GM18505 (cell line): ENCODE results near the gene CBX1.

Source experiments
- ATAC-seq: cut with Tn5 transposase; IDR thresholded peaks from one replicate; pipeline ENCODE4 v1.9.1; 2021; ENCODE audit not compliant: unreplicated experiment
- POLR2A ChIP-seq: IDR thresholded peaks from 4 replicates; pipeline ENCODE4 v1.6.1; 2011; ENCODE audit warnings: borderline replicate concordance; ENCODE audit not compliant: insufficient read depth, insufficient read length; ENCODE audit errors: extremely low read depth

Gene CBX1

DNA sequence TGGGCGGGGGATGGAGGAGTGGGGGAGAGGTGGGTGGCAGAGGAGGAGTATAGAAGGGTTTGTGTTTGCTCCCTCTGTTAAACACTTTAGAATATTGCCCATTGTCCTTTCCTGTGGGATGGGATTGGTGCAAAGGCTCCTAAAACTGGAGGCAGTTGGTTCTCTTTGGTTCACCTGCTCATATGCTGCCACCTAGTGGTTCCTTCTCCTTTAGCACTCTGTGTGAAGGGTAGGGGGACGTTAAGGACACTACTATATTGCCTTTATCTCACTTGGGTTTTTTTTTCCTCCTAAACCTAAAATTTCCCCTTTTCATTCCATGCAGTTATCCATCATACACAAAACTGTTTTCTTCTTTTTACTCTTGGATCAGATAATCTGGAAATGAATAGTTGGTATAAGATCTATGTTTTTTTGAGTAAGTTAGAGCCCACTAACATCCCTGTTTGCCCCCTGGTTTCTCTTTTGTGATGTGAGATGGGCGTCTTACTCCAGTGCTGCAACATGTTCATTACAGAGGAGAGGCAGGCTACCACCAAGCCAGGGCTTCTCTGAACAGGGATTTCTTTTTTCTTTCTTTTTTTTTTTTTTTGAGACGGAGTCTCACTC lies 30.0 kb upstream of the CBX1 start:
- TF ChIP-seq POLR2A = no peak
- ATAC-seq = no peak

DNA sequence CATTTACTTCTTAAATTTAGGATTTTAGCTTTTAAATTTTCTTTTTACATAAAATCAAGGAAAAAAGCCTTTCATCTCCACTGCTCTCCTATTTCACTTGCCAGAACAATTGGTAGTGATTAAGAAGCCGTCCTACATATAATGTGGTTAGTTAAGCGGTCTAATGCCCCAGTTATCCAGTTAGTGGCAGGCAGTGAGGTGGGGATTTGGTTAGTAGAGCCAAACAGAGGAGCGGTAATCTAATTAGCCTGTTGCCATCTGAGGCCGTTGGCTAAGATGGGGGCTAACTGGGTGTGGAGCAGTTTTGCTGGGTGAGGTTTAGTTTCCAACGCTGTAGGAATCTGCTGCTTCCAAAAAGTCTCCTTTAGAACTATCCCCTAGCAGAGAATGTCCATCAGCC lies 28.7 kb upstream of the CBX1 start:
- no peak for TF ChIP-seq POLR2A
- no peak for ATAC-seq

DNA sequence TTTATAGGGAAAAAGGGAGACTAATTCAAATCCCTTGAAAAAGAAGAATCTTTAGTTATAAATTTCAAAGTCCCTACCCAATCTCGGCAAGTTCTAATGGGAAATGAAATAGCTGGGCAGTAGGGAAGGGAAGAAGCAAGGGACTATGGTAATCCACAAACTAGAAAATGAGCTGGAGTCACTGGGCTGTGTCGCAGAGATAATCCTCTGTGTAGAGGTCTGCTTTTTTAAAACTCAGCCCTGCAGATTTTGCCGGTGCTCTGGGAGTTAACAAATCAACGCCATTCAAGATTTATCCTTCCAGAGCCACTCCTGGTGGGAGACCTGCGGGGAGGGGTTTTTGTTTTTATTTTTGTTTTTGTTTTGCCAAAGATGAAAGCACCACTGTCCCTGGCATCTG lies 27.1 kb upstream of the CBX1 start:
- no peak for ATAC-seq
- TF ChIP-seq POLR2A = no peak

DNA sequence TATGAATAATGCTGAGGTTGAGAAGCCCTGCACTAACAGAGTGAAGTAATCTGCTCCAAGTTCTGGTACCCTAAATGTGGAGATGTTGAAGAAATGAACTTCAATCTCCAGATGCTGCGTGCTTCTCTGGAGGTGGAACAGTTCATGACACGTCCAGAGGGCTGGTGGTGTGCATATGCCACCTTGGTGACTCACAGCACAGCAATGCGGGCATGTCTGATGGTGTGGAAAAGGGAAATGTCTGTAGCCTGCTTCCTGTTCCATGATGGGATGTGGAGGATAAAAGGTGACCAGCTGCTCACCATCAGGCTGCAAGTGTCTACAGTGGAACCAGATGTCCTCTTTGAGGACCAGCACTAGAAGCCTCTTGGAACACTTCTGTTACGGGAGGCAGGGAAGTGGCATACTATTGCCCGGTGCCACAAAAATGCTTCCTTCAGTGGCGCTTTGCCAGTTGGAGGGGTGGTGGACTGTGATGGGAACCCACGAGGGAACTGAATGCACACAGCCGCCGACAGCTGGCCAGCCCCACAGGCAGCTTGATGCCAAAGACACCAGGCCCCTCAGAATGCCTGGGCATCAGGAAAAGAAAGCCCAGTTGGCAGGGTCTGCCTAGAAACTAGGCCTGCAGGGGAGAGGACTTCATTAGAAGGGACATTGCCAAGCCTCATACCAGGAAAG lies 26.2 kb upstream of the CBX1 start:
- ATAC-seq = no peak
- TF ChIP-seq POLR2A = no peak

DNA sequence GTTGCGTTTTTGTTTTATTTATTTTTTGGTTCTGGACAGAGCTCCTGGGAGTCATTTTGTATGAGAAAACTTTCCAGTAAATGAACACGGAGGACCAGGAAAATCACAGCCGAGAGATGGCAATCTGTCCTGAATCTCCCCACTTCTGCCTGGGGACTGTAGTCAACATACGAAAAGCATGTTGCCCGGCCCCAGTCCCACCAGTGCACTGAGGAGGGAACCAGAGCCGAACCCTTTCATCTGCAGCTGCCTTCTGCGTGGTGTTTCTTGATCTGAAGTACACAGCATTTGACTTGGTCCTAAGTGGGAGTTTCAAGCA lies 25.2 kb upstream of the CBX1 start:
- ATAC-seq = no peak
- peak; percentile 2 for TF ChIP-seq POLR2A

DNA sequence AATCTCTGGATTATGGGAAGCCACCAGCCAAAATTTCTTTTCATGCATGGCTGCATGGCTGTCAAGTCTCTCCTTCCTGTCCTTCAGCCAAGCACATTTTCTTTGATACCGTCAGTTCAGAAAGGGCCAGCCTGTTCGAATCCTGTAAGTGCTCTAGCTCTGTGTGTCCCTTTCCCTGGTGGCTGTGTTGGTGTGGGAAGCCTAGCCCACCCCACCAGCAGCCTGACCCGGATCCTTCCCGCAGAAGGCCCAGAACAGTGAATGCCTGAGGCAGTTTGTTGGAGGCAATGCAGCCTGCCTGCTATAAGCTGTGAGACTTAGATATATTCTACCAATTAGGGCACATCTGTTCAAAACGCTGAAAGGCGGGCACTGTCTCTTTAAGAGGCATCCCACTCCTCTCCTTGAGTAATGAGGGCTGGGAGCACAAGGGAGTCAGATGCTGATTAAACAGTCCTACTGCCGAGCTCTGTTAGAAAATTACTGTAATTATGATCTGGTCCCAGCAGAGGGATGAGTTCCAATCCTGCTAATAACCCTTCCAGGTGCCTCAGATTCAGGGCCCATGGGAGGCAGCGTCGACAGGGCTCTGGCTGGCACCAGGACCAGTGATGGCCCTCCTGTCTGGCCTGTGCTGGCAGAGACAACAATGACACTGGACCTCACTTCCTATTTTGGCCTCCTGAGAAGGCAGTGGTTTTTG lies 24.7 kb upstream of the CBX1 start:
- peak; percentile 26 for TF ChIP-seq POLR2A
- no peak for ATAC-seq

DNA sequence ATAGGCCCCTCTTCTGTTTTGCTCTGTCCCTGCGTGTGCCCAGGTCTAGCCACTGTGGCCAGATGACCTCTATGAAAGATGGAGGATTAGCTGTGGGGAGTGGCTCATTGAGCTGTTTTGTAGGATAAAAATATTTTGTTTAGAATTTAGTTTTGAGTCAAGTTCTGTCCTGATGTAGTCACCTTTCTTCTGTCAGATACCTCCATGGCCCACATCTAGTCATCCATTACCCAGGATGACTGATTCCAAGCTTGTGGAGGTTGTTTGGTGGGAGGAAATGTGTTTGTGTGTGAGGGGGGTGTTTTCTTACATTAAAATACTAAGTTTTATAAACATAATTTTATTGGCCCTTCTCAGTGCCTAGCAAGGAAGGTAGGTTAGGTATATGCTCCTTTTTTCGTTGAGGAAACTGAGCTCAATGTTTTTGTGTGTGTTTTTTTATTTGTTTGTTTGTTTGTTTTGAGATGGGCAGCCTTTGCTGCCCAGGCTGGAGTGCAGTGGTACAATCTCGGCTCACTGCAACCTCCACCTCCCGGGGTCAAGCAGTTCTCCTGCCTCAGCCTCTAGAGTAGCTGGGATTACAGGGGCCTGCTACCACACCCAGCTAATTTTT lies 22.6 kb upstream of the CBX1 start:
- TF ChIP-seq POLR2A = no peak
- ATAC-seq = no peak

DNA sequence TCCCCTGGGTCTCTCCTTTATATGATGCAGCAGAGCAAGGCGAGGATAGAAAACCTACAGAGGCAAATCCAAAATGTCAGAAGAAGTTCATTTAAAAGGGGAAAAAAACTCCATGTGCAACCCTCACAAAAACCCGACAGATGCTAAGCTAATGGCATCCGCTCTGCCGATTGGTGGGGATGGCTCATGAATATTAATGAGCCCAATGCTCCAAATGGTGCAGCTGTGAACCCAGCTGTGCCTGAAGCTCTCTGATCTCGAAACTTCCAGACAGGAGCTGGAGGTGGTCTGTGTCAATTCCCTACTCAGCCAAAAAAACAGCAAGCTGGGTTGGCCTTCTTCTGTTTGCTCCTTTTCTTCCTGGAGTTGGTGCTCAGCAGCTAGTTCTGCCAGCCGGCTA lies 21.8 kb upstream of the CBX1 start:
- ATAC-seq = no peak
- TF ChIP-seq POLR2A = no peak

DNA sequence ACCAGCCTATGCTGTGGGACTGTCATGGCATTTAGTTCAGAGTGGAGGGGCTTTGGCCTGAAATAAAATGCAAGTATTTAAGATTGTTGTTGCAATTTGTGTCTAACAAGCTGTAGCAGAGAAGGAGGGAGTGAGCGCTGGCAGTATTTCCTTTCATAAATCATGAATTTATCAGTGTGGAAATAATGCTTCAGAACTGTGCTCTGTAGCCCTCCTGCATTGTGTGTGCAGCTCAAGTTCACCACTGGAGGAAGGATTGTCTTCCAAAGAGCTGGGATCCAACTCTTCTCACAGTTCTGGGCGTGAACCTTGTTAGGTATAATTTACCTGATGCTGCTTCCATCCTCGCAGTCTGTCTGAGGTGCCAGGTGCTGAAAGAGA lies 21.4 kb upstream of the CBX1 start:
- no peak for ATAC-seq
- no peak for TF ChIP-seq POLR2A

DNA sequence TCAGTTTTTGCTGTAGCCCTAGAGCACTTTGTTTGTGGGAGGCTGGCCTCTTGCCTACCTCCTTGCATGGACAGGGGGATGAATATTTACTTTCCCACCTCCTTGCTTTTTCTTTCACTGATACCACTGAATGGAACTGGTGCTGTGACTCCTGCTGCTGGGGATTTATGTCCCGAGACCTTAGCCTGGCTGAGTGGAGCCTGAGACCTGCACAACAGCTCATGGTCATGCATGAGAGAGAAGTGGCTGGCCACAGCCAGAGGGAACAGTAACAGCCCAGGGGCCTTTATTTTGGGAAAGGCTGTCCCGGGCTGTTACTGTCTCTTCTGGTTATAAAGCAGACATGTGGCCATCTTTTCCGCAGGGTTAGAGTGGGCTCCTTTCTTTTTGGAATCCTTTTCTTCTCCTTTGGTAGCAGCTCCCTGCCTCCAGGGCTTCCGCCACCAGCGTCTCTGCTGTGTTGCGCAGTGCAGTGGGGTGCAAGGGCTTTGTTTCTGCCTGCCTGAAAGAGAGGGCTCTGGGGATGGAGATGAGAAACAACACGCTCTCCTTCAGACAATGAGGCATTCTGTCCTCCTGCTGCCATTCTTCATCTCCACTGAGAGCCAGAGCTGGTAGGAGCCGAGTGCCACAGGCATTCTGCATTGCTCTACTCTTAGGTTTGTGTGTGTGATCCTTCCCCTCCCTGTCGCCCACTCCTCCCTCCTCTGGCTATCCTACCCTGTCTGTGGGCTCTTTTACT lies 20.8 kb upstream of the CBX1 start:
- no peak for TF ChIP-seq POLR2A
- no peak for ATAC-seq

DNA sequence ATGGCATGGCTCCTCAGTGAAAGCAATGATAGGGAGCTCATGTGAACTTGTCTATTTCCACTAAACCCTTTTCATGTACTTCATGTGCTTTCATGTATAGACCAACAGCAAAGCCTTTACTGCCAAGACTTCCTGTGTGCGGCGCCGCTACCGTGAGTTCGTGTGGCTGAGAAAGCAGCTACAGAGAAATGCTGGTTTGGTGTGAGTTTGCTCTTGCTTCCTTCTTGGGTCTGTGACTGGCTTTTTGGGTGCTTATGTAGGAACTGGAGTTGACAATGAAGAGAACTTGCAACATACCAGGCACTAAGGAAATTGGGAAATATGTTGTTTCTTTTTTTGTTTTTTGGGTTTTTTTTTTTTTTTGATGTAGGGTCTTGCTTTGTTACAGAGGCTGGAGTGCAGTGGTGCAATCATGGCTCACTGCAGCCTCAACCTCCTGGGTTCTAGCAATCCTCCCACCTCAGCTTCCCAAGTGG lies 12.0 kb upstream of the CBX1 start:
- ATAC-seq = no peak
- TF ChIP-seq POLR2A = peak; percentile 33

DNA sequence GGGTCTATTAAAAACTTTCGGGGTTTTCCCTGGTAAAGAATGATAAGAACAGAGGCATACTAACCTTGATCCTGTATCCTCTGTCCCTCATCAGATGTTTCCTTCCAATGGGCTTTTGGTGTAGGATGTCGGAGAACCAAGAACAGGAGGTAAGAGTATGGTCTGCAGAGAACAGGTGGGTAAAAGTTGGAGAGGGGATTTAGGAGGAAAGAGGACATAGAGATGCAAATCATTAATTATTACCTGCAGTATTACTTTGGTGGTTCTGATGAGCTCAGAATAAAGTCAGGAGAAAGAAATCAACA lies 10.6 kb upstream of the CBX1 start:
- no peak for ATAC-seq

DNA sequence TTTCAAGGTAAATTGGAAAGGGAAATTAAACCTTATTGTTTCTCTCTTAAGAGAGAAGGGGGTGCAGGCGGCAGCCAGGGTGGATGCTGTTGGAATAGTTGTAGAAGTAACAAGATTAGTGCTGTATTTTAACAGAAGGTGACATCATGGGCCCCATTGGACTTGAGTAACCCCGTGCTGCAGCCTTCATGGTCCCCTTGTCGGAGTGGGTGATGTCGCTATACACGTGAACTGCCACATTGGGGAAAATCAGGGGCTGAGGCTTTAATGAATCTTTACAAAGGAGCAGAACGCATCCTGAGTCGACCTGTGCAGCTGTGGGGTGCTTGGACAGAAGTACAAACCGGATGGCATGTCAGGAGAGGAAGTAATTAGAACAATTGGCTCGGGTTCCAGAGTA lies 9.5 kb upstream of the CBX1 start:
- ATAC-seq = no peak
- no peak for TF ChIP-seq POLR2A

More for the DNA sequence above, 10.6 kb upstream of the CBX1 start:
- peak; percentile 37 for TF ChIP-seq POLR2A
